GM18508 (cell line): ENCODE results near the gene ZP3.
"Not testable (repeated sequence)": the region's sequence is repeated elsewhere in the genome, so short reads cannot be mapped to it uniquely, and the experiment has no call there.

Experiments
- ATAC-seq: cut with Tn5 transposase; IDR thresholded peaks from one replicate; pipeline ENCODE4 v1.9.1; 2021; ENCODE audit warnings: moderate number of reproducible peaks; ENCODE audit not compliant: insufficient read depth, unreplicated experiment

ZP3 gene

DNA sequence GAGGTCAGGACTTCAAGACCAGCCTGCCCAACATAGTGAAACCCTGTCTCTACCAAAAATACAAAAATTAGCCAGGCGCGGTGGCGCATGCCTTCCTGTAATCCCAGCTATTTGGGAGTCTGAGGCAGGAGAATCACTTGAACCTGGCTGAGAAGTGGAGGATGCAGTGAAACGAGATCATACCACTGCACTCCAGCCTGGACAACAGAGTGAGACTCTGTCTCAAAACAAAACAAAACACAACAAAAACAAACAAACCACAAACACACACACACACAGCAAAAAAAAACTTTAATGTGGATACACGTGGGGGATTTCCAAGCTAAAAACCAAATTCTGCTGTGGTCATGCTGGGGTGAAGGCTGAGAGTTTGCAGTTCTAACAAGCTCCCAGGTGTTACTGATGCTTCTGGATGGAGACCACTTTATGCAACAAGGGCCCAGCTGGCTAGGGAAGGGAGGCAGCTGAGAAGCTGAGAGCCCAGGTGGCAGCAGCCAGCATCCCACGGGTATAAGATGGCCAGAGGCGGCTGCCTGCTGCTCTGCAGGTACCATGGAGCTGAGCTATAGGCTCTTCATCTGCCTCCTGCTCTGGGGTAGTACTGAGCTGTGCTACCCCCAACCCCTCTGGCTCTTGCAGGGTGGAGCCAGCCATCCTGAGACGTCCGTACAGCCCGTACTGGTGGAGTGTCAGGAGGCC lies at the start of gene ZP3:
ZP3 (plus strand) TSS at position 538 of the 699 bp plus-strand sequence; CDS start at position 553, 15 bp downstream.
- ATAC-seq: peak; percentile 70

DNA sequence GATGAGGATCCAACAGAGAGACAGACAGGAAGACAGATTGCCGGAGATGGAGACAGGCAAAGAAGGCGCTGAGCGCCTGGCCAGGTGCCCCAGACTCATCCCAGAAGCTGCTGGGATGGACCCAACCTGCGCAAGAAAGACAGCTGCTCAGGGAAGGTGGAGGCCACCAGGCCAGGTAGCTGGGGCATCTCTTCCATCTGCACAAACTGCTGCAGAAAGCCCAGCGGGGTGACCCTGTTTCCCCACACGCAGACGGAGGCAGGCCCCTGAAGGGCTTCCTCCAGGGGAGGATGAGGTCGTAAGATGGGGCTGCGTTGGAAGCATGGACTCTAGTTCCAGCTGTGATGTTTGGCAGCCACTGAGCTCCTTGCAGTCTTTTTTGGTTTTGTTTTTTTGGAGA lies 49.5 kb upstream of the ZP3 start:
- ATAC-seq: no peak

DNA sequence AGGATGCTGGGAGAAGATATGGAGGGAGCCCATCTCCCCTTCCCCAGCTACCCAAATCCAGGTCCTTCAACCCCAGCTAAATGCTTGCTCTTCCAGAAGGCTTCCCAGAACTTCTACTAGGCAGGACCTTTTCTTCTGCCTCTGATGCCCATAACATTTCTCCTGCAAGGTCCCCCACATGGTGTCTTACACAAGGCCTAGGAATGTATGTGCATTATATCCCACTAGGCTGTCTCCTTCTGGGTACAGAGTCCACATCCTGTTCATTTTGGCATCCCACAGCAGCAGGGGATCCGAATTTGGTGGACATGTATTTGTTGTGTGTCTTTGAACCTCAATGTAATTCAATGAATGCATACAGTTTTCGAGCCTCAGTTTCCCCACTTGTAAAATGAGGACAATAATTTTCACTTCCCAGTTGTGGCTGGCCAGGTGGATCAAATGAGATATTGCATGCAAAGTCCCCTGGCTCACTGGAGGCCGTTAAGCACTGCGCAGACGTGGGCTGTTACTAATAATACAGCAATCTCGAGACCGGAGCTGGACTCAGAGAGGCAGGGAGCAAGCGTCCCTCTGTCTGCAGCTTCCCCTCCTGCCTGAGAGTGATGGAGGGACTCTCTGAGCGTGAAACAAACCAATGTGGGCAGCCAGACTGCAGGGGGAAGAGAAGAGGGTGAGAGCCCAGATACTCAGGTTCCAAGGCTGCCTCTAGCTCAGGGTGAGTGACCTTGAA lies 47.4 kb upstream of the ZP3 start:
- no peak for ATAC-seq

DNA sequence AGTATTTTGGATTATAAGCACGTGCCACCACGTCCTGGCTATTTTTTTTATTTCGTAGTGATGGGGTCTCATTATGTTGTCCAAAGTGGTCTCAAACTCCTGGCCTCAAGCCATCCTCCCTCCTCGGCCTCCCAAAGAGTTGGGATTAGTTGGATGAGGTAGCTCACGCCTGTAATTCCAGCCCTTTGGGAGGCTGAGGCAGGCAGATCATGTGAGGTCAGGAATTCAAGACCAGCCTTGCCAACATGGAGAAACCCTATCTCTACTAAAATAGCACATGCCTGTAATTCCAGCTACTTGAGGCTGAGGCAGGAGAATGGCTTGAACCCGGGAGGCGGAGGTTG lies 44.2 kb upstream of the ZP3 start:
- ATAC-seq: no peak

DNA sequence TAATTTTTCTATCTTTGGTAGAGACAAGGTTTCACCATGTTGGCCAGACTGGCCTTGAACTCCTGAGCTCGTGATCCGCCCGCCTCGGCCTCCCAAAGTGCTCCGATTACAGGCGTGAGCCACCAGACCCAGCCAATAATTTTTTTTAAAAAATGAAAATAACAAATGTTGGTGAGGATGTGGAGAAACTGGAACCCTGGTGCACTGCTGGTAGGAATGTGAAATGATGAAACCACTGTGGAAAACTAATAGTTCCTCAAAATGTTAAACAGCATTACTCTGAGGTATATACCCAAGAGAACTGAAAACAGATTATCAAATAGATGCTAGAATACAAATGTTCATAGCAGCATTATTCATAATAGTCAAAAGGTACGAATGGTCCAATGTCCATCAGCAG lies 42.9 kb upstream of the ZP3 start:
- no peak for ATAC-seq

DNA sequence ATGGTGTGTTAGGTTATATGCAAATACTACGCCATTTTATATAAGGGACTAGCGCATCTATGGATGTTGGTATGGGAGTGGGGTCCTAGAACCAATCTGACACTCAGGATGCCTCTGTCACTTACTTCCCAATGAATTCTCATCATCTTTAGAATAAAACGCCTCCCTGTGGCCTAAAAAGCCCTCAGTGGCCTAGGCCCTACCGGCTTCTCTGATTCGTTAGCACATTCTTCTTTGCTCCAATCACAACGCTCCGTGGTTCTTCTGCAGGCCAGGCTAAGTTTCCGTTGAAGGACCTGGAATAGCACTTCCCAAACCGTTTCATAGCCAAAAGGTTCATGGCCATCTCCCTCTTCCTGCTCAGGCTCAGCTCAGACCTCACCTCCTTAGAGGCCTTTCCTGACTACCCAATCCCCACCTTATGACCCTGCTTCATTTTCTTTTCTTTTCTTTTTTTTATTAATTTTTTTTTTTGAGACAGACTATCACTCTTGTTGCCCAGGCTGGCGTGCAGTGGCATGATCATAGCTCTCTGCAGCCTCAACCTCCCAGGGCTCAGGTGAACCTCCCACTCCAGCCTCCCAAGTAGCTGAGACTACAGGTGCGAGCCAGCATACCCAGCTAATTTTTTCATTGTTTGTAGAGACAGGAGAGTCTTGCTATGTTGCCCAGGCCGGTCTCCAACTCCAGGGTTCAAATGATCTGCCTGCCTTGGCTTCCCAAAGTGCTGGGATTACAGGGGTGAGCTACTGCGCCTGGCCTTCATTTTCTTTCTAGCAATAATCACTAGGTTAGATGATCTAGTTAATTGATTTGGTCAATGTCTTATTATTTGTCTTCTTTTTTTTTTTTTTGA lies 41.4 kb upstream of the ZP3 start:
- no peak for ATAC-seq

DNA sequence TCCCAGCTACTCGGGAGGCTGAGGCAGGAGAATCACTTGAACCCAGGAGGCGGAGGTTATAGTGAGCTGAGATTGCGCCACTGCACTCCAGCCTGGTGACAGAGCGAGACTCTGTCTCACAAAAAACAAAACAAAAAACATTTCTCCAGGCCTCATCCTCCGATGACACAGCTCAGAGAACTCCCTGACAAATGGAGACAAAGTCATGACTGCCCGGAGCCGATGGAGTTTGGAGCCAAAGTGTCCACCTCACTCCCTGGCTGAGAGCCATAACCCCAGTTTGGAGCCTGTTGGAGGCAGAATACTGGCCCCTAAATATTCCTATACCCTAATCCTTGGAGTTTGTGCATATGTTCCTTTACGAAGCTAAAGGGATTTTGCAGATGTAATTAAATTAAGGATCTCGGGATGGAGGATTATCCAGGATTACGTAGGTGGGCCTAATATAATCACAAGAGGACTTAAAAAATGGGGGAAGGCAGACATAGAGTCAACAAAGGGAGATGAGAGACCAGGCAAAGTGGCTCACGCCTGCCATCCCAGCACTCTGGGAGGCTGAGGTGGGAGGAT lies 38.0 kb upstream of the ZP3 start:
- no peak for ATAC-seq

DNA sequence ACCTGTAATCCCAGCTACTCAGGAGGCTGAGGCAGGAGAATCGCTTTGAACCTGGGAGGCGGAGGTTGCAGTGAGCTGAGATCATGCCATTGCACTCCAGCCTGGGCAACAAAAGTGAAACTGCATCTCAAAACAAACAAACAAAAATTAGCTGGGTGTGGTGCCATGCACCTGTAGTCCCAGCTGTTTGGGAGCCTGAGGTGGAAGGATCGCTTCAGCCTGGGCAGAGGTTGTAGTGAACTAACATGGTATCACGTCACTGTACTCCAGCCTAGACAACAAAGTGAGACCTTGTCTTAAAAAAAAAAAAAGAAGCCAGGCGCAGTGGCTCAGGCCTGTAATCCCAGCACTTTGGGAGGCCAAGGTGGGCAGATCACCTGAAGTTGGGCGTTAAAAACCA lies 37.0 kb upstream of the ZP3 start:
- ATAC-seq: not testable (repeated sequence)

DNA sequence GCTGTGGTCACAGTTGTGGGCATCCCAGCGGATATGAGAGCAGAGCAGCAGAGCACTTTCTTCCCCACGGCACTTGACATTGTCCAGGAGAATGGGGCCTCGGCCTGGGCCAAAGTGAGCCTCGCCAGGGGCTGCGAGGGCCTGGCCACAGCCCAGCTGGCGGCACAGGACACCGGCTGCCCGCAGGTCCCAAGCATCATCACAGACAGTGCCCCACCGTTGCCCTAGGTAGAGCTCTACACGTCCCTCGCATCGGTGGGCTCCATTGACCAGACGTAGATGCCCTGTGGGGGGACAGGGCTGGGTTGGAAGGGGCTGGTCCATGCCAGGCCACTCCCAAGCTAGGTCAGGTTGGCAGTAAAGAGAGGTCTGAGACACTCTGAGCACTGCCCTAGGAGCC lies 34.7 kb upstream of the ZP3 start:
- no peak for ATAC-seq

DNA sequence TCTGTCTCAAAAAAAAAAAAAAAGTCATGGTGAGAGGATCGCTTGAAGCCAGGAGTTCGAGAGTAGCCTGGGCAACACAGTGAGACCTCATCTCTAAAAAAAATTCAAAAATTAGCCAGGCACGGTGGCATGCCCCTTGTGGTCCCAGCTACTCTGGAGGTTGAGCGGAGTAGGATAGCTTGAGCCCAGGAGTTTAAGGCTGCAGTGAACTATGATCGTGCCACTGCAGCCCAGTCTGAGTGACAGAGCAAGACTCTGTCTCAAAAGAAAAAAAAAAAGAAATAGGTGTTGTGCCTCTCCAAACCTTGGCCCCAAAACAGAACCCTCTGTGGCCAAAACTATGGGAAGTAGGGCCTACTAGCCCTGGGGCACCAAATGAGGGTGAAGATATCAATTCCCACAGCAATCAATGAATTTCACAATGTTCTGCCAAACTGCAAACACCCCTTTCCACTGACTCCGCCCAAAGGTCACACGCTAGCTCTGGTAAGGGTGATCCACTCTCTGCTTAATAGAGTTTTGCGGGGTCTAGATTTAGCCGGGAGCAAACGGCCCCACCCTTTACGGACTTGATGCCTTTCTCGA lies 32.1 kb upstream of the ZP3 start:
- no peak for ATAC-seq

DNA sequence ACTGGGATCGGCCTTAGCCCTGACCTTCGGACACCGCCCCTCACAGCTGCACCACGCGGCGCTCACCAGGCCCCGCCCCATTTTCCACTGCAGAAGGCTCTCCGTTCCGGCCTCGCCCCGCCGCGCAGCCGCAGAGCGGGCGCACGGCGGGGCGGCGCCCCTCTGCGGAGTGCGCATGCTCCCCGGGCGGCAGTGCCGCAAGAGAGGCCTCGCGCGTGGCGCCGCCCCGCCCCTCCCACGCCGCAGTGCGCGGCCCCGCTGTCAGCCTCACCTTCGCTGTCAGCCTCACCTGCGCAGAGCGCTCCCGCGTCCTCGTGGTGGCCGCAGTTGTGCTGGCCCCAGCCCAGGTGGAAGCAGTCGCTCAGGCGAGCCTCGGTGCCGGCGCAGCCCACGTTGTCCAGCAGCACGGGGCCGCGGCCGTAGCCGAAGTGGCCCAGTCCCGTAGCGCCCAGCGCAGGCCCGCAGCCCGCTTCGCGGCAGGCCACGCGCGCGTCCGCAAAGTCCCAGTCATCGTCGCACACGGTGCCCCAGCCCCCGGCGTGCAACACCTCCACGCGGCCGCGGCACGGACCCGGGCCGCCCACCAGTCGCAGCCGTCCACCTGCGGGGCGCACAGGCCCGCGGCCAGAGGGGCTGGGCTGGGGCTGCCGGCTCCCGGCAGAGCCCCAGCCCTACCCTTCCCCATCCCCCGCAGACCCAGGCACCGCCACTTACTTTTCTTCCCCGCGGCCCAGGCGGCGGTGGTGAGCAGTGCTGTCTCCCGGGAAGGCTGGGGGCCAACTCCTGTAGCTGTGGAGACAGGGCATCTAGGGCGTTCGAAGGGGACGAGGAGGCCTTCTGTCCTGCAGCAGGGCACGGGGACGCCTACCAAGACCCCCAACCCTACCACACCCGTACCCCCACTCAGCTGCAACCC lies 31.4 kb upstream of the ZP3 start:
- peak; percentile 66 for ATAC-seq

DNA sequence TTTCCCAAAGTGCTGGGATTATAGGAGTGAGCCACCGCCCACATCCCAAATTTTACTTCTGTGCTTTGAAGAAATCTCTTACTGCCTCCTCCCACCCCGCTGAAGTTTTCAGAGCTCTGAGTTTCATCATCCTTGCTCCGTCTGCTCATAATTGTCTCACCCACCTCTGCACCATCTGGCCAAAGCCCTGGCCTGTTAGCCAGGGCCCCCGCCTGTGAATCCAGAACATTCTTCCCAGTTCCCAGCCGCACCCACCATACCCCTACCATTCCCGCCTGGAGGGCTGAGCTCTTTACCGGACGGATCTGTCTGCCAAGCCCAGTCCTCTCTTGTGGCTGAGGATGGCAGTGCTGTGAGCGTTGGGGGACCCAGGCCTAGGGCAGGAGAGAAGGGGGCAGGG lies 29.8 kb upstream of the ZP3 start:
- ATAC-seq: no peak

DNA sequence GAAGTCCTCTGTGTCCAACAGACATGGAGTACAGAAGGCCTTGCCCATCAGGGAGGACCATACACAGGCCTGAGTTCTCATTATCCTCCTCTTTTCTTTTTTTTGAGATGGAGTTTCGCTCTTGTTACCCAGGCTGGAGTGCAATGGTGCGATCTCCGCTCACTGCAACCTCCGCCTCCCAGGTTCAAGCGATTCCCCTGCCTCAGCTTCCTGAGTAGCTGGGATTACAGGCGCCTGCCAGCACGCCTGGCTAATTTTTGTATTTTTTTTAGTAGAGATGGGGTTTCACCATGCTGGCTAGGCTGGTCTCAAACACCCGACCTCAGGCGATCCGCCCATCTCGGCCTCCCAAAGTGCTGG lies 29.2 kb upstream of the ZP3 start:
- ATAC-seq: not testable (repeated sequence)

DNA sequence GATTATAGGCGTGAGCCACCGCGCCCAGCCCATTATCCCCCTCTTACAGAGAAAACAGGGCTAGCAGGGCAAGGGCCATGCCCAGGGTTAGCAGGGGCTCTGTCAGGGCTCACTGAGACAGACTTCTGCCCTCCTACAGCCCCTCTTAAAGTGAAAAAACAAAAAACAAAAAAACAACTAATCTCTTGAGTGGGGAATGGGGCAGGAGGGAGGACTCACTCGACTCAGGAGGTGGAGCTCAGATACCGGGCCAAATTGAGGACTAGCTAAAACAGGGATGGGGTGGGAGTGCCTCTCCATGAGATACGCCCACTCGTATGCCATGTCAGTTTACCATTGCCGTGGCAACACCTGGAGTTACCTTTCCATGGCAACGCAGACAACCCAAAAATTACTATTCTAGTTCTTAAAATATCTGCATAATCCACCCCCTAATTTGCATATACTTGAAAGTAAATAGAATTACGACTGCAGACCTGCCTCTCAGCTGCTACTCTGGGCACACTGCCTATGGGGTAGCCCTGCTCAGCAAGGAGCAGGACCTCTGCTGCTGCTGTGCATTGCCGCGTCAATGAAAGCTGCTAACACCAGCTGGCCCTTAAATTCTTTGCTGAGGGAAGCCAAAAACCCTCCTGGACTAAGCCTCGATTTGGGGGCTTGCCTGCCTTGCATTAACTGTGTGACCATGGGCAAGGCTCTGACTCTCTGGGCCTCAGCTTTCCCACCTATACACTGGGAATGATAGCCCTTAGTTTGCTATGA lies 28.6 kb upstream of the ZP3 start:
- no peak for ATAC-seq

DNA sequence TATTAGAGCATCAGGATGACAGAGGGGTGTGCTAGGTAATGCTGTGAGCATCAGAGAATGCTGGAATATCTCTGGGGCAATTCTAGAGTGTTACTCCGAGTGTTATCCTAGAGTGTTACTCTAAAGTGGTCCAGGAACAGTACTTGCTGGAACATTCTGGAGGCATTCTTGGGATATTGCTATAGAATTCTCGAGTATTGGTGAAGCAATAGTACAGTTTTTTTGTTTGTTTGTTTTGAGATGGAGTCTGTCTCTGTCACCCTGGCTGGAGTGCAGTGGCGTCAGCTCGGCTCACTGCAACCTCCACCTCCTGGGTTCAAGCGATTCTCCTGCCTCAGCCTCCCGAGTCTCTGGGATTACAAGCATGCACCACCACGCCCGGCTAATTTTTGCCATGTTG lies 27.9 kb upstream of the ZP3 start:
- no peak for ATAC-seq

DNA sequence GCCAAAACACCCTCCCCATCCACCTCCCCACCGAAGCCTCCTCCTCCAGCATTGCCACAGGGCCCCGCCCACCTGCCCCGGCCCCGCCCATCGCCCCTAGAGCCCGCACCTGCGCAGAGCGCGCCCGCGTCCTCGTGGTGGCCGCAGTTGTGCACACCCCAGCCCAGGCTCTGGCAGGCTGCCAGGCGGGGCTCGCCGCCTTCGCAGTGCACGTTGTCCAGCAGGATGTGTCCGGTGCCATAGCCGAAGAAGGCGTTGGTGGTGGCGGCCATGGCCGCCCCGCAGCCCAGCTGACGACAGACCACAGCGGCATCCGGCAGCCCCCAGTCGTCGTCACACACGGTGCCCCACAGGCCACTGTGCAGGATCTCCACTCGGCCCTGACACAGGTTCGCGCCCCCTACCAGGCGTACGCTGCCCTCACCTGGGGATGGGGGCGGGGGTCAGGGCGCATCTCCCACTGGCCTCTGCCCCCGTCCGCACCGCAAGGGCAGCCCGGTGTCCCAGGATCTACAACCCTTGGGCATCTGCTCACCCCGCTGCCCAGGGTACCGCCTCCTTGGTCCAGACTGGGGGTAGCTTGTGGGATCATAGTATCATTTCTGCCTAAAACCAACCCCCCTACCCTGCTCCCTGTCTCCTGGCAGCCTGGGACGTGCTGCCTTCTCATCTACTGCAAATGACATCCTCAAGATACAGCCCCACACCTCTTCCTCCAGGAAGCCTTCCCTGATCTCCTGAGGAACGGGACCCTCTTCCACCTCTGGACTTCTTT lies 27.2 kb upstream of the ZP3 start:
- ATAC-seq: no peak

DNA sequence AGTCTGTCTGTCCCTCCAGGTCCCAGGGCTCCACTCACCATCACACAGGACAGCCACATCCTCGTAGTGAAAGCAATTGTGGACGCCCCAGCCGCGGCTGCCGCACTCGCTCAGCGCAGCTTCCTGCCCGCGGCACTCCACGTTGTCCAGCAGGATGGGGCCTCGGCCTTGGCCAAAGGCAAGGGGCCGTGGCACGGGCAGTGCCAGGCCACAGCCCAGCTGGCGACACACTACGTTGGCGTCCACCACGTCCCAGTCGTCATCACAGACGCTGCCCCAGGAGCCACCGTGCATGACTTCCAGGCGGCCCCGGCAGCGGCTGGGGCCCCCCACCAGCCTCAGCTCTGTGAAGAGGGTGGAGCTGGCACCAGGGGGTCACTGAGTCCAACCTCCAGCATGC lies 24.5 kb upstream of the ZP3 start:
- ATAC-seq: no peak

DNA sequence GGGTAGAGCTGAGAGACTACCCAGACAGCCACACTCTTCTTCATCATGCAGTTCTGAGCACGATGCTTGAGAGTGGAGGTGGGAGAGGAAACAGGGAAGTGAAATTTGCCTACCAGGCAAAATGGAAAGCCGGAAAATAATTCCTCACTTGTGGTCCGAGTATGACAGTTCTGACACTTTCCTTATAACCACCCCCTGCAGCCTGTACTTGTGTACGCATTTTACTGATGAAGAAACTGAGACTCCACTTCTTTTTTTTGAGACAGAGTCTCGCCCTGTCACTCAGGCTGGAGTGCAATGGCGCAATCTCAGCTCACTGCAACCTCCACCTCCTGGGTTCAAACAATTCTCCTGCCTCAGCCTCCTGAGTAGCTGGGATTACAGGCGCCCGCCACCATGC lies 21.7 kb upstream of the ZP3 start:
- not testable (repeated sequence) for ATAC-seq
